ENCODE measurements around the gene LRP1B.

DNA sequence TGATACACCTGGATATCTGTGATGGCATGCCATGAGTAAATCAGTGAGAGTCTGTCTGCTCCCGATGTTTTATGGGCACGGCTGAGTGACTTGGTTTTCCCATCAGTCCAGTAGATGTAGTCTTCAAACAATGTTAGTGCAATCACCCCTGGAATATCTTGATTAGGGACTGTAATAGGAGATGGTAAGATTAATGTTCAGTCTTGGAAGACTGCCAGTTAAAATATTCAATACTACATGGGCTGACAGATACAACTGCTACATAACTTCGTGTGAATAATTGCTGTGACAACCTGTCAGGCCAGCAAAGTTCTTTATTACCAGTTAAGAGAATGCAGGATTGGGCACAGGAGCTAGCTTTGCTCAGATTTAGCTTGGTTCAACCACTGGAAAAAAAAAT, 1673.3 kb downstream of the LRP1B start:
- TF ChIP-seq, protein P1, sequence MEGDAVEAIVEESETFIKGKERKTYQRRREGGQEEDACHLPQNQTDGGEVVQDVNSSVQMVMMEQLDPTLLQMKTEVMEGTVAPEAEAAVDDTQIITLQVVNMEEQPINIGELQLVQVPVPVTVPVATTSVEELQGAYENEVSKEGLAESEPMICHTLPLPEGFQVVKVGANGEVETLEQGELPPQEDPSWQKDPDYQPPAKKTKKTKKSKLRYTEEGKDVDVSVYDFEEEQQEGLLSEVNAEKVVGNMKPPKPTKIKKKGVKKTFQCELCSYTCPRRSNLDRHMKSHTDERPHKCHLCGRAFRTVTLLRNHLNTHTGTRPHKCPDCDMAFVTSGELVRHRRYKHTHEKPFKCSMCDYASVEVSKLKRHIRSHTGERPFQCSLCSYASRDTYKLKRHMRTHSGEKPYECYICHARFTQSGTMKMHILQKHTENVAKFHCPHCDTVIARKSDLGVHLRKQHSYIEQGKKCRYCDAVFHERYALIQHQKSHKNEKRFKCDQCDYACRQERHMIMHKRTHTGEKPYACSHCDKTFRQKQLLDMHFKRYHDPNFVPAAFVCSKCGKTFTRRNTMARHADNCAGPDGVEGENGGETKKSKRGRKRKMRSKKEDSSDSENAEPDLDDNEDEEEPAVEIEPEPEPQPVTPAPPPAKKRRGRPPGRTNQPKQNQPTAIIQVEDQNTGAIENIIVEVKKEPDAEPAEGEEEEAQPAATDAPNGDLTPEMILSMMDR (IDR thresholded peaks at IDR 0.05), result no peak
- TF ChIP-seq, protein P2, sequence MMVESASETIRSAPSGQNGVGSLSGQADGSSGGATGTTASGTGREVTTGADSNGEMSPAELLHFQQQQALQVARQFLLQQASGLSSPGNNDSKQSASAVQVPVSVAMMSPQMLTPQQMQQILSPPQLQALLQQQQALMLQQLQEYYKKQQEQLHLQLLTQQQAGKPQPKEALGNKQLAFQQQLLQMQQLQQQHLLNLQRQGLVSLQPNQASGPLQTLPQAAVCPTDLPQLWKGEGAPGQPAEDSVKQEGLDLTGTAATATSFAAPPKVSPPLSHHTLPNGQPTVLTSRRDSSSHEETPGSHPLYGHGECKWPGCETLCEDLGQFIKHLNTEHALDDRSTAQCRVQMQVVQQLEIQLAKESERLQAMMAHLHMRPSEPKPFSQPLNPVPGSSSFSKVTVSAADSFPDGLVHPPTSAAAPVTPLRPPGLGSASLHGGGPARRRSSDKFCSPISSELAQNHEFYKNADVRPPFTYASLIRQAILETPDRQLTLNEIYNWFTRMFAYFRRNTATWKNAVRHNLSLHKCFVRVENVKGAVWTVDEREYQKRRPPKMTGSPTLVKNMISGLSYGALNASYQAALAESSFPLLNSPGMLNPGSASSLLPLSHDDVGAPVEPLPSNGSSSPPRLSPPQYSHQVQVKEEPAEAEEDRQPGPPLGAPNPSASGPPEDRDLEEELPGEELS (CRISPR knock-in tag; IDR thresholded peaks at IDR 0.05), result no peak
- TF ChIP-seq SOX15 (CRISPR knock-in tag; IDR thresholded peaks at IDR 0.05) (no peak), GABPB1 (CRISPR knock-in tag; IDR thresholded peaks at IDR 0.05) (no peak), SMAD4 (CRISPR knock-in tag; IDR thresholded peaks at IDR 0.05) (no peak)
- TF ChIP-seq, protein P3, sequence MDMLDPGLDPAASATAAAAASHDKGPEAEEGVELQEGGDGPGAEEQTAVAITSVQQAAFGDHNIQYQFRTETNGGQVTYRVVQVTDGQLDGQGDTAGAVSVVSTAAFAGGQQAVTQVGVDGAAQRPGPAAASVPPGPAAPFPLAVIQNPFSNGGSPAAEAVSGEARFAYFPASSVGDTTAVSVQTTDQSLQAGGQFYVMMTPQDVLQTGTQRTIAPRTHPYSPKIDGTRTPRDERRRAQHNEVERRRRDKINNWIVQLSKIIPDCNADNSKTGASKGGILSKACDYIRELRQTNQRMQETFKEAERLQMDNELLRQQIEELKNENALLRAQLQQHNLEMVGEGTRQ (CRISPR knock-in tag; IDR thresholded peaks at IDR 0.05), result no peak
- TF ChIP-seq, protein P4, sequence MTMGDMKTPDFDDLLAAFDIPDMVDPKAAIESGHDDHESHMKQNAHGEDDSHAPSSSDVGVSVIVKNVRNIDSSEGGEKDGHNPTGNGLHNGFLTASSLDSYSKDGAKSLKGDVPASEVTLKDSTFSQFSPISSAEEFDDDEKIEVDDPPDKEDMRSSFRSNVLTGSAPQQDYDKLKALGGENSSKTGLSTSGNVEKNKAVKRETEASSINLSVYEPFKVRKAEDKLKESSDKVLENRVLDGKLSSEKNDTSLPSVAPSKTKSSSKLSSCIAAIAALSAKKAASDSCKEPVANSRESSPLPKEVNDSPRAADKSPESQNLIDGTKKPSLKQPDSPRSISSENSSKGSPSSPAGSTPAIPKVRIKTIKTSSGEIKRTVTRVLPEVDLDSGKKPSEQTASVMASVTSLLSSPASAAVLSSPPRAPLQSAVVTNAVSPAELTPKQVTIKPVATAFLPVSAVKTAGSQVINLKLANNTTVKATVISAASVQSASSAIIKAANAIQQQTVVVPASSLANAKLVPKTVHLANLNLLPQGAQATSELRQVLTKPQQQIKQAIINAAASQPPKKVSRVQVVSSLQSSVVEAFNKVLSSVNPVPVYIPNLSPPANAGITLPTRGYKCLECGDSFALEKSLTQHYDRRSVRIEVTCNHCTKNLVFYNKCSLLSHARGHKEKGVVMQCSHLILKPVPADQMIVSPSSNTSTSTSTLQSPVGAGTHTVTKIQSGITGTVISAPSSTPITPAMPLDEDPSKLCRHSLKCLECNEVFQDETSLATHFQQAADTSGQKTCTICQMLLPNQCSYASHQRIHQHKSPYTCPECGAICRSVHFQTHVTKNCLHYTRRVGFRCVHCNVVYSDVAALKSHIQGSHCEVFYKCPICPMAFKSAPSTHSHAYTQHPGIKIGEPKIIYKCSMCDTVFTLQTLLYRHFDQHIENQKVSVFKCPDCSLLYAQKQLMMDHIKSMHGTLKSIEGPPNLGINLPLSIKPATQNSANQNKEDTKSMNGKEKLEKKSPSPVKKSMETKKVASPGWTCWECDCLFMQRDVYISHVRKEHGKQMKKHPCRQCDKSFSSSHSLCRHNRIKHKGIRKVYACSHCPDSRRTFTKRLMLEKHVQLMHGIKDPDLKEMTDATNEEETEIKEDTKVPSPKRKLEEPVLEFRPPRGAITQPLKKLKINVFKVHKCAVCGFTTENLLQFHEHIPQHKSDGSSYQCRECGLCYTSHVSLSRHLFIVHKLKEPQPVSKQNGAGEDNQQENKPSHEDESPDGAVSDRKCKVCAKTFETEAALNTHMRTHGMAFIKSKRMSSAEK (CRISPR knock-in tag; IDR thresholded peaks at IDR 0.05; ENCODE audit: borderline replicate concordance), result no peak

All from WTC11 (cell line).